ENCODE measurements around the gene MET.

The MET gene

GRCh38 chr7:116650436-116650835 lies 21.6 kb upstream of the MET start (continued):
- TF ChIP-seq, protein P1, sequence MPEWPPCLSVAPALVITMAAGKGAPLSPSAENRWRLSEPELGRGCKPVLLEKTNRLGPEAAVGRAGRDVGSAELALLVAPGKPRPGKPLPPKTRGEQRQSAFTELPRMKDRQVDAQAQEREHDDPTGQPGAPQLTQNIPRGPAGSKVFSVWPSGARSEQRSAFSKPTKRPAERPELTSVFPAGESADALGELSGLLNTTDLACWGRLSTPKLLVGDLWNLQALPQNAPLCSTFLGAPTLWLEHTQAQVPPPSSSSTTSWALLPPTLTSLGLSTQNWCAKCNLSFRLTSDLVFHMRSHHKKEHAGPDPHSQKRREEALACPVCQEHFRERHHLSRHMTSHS (tag by site-specific recombination; IDR thresholded peaks at IDR 0.05): no peak
- TF ChIP-seq ZBTB11 (tag by site-specific recombination; conservative IDR thresholded peaks at IDR 0.05; ENCODE audit: low read depth) (no peak), EGR2 (tag by site-specific recombination; IDR thresholded peaks at IDR 0.05; ENCODE audit: low read depth) (no peak)

- POLR2A ChIA-PET: no interaction called here
- TF ChIP-seq ZSCAN30 (tag by site-specific recombination; IDR thresholded peaks at IDR 0.05) (no peak), SALL2 (tag by site-specific recombination; IDR thresholded peaks at IDR 0.05; ENCODE audit: borderline replicate concordance) (no peak), AEBP2 (tag by site-specific recombination; IDR thresholded peaks at IDR 0.05; ENCODE audit: borderline replicate concordance) (no peak), ZNF561 (tag by site-specific recombination; IDR thresholded peaks at IDR 0.05; ENCODE audit: borderline replicate concordance) (no peak), ZNF37A (tag by site-specific recombination; IDR thresholded peaks at IDR 0.05) (no peak), ZNF112 (tag by site-specific recombination; IDR thresholded peaks at IDR 0.05) (no peak), ZNF701 (tag by site-specific recombination; IDR thresholded peaks at IDR 0.05) (no peak), ZNF155 (tag by site-specific recombination; IDR thresholded peaks at IDR 0.05) (no peak), ZNF600 (tag by site-specific recombination; IDR thresholded peaks at IDR 0.05) (no peak), KLF16 (tag by site-specific recombination; IDR thresholded peaks at IDR 0.05) (no peak), ZNF2 (tag by site-specific recombination; IDR thresholded peaks at IDR 0.05) (no peak), ATF2 (tag by site-specific recombination; IDR thresholded peaks at IDR 0.05; ENCODE audit: low read depth) (no peak), PRDM1 (tag by site-specific recombination; IDR thresholded peaks at IDR 0.05) (no peak), SCRT1 (tag by site-specific recombination; IDR thresholded peaks at IDR 0.05; ENCODE audit: borderline replicate concordance) (no peak), GLIS2 (tag by site-specific recombination; IDR thresholded peaks at IDR 0.05) (no peak)
- Histone ChIP-seq H3K4me3 (ENCODE audit: low read depth, low read length) (no peak overlapping the region), H3K4me1 (ENCODE audit: control insufficient read depth, insufficient read depth, low read length) (no peaks in the 10 kb centered on the region; the same call in 1 of the 2 replicates), H3K27ac (ENCODE audit: extremely low read depth, low read depth, low read length) (no peak overlapping the region), H3K36me3 (ENCODE audit: control insufficient read depth in 2 of 2, insufficient read depth in 1 of 2, low read length in 2 of 2) (no peaks in the 10 kb centered on the region), H3K9me3 (ENCODE audit: control insufficient read depth, insufficient read depth, low read depth, low read length) (no peaks in the 10 kb centered on the region)
- CTCF ChIA-PET: interaction anchor here (0.7 to 1.0 kb wide), 4 partner anchors 11 to 514 kb away, joined by 3 to 4 read pairs (median 3); no protein-coding TSS in a partner anchor
Observed at GRCh38 chr7:116652793-116653192, 19.2 kb upstream of the MET start.

All from HEK293 (cell line).